Measurements from ENCODE around the gene GRID1.
A peak's percentile ranks its signal among the peaks of the same experiment; 100 is the strongest.

GRID1 gene

DNA sequence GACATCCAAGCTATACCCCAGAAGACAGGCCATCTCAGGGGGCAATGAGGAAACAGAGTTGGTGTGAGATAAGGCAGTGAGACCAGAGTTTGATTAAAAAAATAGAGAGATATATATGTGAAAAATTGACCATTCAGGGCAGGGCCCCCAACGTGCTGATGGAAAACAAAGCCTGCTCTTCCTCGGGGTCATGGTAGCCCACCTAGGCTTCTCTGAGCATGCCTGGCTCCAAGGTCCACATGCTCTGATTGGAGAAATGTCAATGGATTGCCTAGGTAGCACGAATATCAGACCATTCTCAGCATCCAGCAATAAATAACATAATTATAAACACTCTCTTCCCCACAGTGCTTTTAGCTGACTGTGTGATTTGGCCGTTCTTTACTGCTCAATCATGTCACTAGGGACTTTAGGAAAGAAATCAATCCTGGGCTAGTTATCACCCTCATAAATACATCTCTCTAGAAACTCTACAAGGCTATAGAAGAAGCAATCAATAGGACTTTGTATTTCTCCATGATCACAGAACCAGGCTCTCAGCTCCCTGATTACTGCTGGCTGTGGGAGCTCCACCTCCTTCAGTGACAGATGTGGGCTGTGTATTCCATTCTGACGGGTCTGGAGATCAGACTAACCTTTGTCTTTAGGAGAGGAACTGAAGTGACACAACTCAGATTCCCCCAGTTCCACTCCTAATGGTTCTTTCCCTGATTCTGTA, 766.4 kb downstream of the GRID1 start:
- H3K4me3 Mint-ChIP-seq = no peak overlapping the region
- no peaks in the 10 kb centered on the region for H3K9me3 Mint-ChIP-seq
- H3K36me3 Mint-ChIP-seq = no peaks in the 10 kb centered on the region
- H3K27ac Mint-ChIP-seq = no peak overlapping the region
- H3K27me3 Mint-ChIP-seq = no peaks in the 10 kb centered on the region
- ATAC-seq = no peak
- H3K4me1 Mint-ChIP-seq = no peaks in the 10 kb centered on the region

DNA sequence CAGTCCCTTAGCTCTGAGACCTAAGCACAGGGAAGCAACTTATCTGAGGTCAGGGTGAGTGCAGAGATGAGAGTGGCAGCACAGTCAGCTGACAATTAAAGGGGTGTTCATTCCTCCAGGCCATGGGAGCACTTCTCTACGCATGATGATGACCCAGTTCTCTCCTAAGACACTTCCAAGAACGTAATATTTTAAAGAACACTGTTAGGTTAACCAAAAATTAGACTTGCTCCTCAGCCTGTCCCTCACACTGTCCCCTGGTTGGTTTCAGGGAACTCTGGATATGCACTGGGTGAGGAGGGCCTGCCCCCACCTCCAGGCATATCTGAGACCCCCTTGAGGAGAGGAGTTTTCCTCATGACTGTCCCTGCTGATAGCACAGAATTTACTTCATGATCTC, 767.5 kb downstream of the GRID1 start:
- H3K9me3 Mint-ChIP-seq = no peaks in the 10 kb centered on the region
- no peaks in the 10 kb centered on the region for H3K36me3 Mint-ChIP-seq
- no peak for ATAC-seq
- no peak overlapping the region for H3K4me3 Mint-ChIP-seq
- H3K27ac Mint-ChIP-seq = no peak overlapping the region
- H3K4me1 Mint-ChIP-seq = no peaks in the 10 kb centered on the region
- H3K27me3 Mint-ChIP-seq = no peaks in the 10 kb centered on the region

DNA sequence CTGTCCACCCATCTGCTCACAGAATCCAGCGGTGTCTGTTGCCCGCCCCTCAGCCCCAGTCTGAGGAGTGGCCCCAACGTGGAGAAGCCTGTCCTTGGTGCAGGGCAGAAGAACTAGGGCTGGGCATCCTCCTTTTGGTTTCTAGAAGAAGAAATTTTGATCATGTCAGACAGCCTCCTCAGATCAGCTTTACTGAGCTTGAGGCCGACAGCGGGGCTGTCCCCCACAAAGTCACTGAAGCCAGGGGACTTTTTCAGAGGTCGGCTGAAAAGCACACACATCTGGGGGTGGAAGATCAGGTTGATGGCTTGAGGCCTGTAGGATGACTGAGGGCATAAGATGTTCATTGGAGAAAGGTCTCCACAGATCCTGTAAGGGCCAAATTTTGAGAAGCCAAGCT, 767.9 kb downstream of the GRID1 start:
- no peak for ATAC-seq
- H3K27ac Mint-ChIP-seq = no peak overlapping the region
- H3K4me1 Mint-ChIP-seq = no peaks in the 10 kb centered on the region

DNA sequence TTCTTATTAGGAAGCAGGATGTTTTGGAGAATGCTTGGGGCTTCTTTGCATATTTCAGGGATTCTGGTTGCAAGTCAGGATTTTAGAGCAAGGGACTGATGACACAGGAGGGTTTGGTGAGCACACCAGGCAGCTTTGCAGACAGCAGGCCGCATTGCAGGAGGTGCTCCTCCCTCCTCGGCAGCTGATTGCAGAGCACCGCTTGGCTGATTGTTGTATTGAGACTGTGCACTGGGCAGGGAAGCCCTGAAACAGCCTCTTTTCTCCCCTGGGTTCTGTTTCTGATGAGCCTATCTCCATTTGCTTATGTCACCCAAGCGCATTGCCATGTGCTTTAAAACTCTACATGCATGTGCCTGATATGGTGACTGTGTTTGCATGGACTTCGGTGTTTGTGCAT, 769.6 kb downstream of the GRID1 start:
- Mint-ChIP-seq H3K27me3 (no peaks in the 10 kb centered on the region), H3K4me1 (no peaks in the 10 kb centered on the region), H3K4me3 (no peak overlapping the region), H3K9me3 (no peaks in the 10 kb centered on the region), H3K27ac (no peak overlapping the region), H3K36me3 (no peaks in the 10 kb centered on the region)
- no peak for ATAC-seq

More for the DNA sequence above, 767.9 kb downstream of the GRID1 start:
- Mint-ChIP-seq H3K27me3 (no peaks in the 10 kb centered on the region), H3K9me3 (no peaks in the 10 kb centered on the region), H3K4me3 (no peak overlapping the region), H3K36me3 (no peaks in the 10 kb centered on the region)

- Mint-ChIP-seq H3K9me3 (no peaks in the 10 kb centered on the region), H3K4me1 (no peaks in the 10 kb centered on the region), H3K36me3 (no peaks in the 10 kb centered on the region), H3K4me3 (no peak overlapping the region), H3K27ac (no peak overlapping the region), H3K27me3 (no peaks in the 10 kb centered on the region)
- peak; percentile 5 for ATAC-seq
Observed at GRCh38 chr10:85596389-85596788, 770.2 kb downstream of the GRID1 start.

GRCh38 chr10:85594239-85594638, 772.4 kb downstream of the GRID1 start:
- H3K9me3 Mint-ChIP-seq = no peaks in the 10 kb centered on the region
- no peaks in the 10 kb centered on the region for H3K4me1 Mint-ChIP-seq
- H3K36me3 Mint-ChIP-seq = no peaks in the 10 kb centered on the region
- no peak for ATAC-seq
- no peak overlapping the region for H3K4me3 Mint-ChIP-seq
- no peak overlapping the region for H3K27ac Mint-ChIP-seq
- H3K27me3 Mint-ChIP-seq = no peaks in the 10 kb centered on the region

DNA sequence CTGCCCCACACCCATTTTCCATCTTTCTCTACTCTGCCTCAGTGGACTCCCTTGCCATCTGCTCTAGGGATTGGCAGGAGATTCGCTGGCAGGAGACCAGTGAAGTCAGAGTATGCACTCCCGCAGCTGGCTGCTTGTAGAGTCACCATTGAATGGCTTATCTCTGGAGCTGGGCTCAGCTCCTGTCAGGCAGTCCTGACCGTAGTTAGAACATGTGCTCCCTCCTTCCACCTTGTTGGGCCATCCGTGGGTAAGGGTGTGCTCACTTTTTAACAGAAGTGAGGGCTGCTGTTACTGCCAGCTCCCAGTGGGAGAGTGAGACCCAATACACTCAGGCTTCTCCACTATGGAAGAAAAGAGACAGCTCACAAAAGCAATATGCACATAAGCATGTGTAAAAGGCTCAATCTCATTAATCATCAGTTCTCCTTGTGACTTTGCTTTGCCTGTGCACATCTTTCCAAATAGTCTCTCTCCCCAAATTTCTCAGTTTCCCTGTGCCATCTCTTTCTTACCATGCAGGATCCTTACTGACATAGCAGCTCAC, 773.3 kb downstream of the GRID1 start:
- H3K9me3 Mint-ChIP-seq = no peaks in the 10 kb centered on the region
- ATAC-seq = no peak
- H3K36me3 Mint-ChIP-seq = no peaks in the 10 kb centered on the region
- H3K27me3 Mint-ChIP-seq = no peaks in the 10 kb centered on the region
- H3K4me3 Mint-ChIP-seq = no peak overlapping the region
- H3K4me1 Mint-ChIP-seq = no peaks in the 10 kb centered on the region
- H3K27ac Mint-ChIP-seq = no peak overlapping the region

DNA sequence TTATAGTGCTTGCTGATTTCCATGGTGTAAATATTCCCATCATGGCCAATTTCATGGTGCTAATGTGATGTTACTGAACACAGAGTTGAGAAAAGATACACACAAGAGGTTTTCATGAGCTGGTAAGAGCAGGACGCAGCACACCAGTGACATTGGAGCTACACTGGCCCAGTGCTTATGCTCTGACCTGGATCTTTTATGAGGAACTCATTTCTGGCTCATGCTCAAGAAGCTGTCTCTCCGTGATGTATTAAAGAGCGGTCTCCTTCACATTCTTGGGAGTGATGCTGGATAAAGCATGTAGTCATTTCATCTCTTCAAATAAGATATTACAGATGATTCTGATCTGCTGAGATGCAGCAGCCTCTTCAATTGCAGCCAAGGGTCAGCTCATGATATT, 785.2 kb downstream of the GRID1 start:
- Mint-ChIP-seq H3K27me3 (peaks cover 22% of the 10 kb centered on the region), H3K27ac (no peak overlapping the region), H3K4me1 (no peaks in the 10 kb centered on the region), H3K4me3 (no peak overlapping the region), H3K36me3 (no peaks in the 10 kb centered on the region), H3K9me3 (no peaks in the 10 kb centered on the region)
- ATAC-seq = no peak

GRCh38 chr10:85580585-85580984, 786.0 kb downstream of the GRID1 start:
- Mint-ChIP-seq H3K9me3 (no peaks in the 10 kb centered on the region), H3K4me3 (no peak overlapping the region), H3K27ac (no peak overlapping the region), H3K27me3 (peaks cover 25% of the 10 kb centered on the region), H3K36me3 (no peaks in the 10 kb centered on the region), H3K4me1 (no peaks in the 10 kb centered on the region)
- ATAC-seq = no peak

GRCh38 chr10:85578860-85579259, 787.7 kb downstream of the GRID1 start:
- H3K4me1 Mint-ChIP-seq = no peaks in the 10 kb centered on the region
- no peaks in the 10 kb centered on the region for H3K9me3 Mint-ChIP-seq
- H3K27me3 Mint-ChIP-seq = peaks cover 32% of the 10 kb centered on the region

DNA sequence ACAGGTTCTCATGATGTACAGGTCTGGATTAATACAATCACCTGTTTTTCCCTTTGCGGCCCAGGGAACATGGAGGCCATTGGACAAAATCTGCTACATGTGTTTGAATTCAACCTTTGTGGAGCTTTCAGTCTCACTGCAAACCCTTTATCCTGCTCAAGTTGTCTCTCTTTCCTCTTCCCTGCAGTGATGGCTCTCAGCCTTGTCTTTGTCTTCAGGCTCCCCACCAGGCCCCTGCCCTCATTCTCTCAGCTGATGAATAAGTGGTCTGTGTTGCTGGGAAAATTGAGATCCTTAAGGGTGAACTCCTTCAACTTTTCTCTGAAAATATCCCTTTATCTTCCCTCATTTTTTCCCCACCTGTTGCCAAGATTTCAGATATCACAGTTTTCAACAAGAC, 791.2 kb downstream of the GRID1 start:
- no peak overlapping the region for H3K27ac Mint-ChIP-seq
- no peaks in the 10 kb centered on the region for H3K36me3 Mint-ChIP-seq
- no peak for ATAC-seq
- H3K9me3 Mint-ChIP-seq = no peaks in the 10 kb centered on the region
- peaks cover 25% of the 10 kb centered on the region for H3K27me3 Mint-ChIP-seq
- no peaks in the 10 kb centered on the region for H3K4me1 Mint-ChIP-seq
- no peak overlapping the region for H3K4me3 Mint-ChIP-seq

More at GRCh38 chr10:85578860-85579259, 787.7 kb downstream of the GRID1 start:
- no peak for ATAC-seq
- no peaks in the 10 kb centered on the region for H3K36me3 Mint-ChIP-seq
- no peak overlapping the region for H3K27ac Mint-ChIP-seq
- H3K4me3 Mint-ChIP-seq = no peak overlapping the region

DNA sequence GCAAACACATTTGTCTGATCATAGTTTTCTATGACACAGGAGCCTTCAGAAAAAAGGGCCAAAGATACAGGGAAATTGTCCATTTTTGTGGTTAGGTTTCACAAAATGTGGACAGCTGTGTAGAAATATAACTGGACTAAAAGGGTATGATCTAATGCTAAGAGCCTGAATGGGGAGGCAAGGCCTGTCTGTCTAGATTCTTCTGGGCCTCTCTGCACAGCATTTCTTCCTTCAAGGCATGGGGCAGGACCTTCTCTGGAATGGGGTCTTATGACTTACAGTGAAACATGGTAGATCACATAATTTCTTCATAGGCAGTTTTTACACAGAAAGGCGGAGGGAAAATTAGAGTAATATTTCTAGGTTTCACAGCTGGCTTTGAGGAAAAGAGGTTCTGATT, 795.7 kb downstream of the GRID1 start:
- H3K36me3 Mint-ChIP-seq = no peaks in the 10 kb centered on the region
- H3K4me1 Mint-ChIP-seq = no peaks in the 10 kb centered on the region
- H3K27ac Mint-ChIP-seq = no peak overlapping the region
- H3K9me3 Mint-ChIP-seq = no peaks in the 10 kb centered on the region
- H3K27me3 Mint-ChIP-seq = peaks cover 10% of the 10 kb centered on the region
- no peak for ATAC-seq
- no peak overlapping the region for H3K4me3 Mint-ChIP-seq

DNA sequence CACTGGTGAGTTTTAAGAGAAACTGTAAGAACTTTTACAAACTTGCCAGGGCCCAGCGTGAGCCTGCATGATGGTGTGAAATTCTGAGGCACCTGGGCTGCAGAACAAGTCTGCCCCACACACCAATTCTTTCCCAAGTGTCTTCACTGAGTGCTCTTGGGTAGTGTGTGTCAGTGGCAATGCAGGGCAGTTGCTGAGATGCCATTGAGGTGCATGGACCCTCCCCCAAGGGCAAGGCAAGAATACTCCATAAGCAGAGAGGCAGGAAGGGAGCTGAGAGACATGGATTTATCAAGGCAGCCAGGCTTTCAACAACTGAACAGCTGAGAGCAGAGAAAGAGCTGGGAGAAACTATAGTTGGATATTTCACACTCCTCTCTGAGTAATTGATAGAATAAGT, 801.2 kb downstream of the GRID1 start:
- Mint-ChIP-seq H3K4me3 (no peak overlapping the region), H3K27ac (no peak overlapping the region), H3K27me3 (no peaks in the 10 kb centered on the region)

DNA sequence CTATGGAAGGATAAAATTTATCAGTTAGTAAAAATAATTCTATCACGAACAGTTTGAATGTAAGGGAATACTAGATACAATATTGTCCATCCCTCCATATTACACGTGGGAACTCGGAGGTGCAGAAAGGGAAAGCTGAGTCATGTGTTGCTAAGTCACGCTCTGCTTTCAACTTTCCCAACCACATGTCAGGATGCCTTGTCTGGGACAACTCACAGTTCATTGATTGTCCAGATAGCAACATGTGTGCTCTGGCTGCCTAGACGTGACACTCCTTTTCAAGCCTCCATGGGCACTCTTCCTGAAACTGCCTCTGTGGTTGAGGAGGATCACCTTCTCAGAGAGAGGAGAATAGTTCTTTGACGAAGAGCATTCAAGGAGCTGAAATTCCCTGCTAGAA, 808.1 kb downstream of the GRID1 start:
- Mint-ChIP-seq H3K4me1 (no peaks in the 10 kb centered on the region), H3K27me3 (no peaks in the 10 kb centered on the region), H3K36me3 (no peaks in the 10 kb centered on the region), H3K9me3 (no peaks in the 10 kb centered on the region), H3K4me3 (no peak overlapping the region), H3K27ac (no peak overlapping the region)
- no peak for ATAC-seq

More for the DNA sequence above, 801.2 kb downstream of the GRID1 start:
- no peaks in the 10 kb centered on the region for H3K9me3 Mint-ChIP-seq
- no peaks in the 10 kb centered on the region for H3K4me1 Mint-ChIP-seq
- no peak for ATAC-seq
- no peaks in the 10 kb centered on the region for H3K36me3 Mint-ChIP-seq

- Mint-ChIP-seq H3K27ac (no peak overlapping the region), H3K4me1 (no peaks in the 10 kb centered on the region), H3K36me3 (no peaks in the 10 kb centered on the region), H3K4me3 (no peak overlapping the region), H3K27me3 (no peaks in the 10 kb centered on the region), H3K9me3 (no peaks in the 10 kb centered on the region)
- no peak for ATAC-seq
Observed at GRCh38 chr10:85557706-85558105, 808.9 kb downstream of the GRID1 start.

DNA sequence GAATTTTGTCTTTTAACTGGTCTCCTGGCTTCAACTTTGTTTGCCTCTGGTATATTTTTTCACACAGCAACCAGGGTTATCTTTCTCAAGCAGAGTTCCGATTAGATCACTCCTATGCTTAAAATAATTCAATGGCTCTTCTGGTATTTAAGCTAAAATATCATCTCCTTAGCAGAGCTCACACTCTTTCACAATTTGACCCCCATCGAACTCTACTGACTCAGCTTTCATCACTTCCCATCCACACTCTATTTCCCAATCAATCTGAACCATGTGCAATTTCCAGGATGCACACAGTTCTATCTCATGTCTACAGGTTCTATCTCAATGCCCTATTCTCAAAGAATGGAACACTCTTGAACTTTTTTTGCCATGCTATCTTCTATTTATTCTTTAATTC, 809.5 kb downstream of the GRID1 start:
- no peak overlapping the region for H3K4me3 Mint-ChIP-seq
- no peak for ATAC-seq
- no peak overlapping the region for H3K27ac Mint-ChIP-seq
- H3K27me3 Mint-ChIP-seq = no peaks in the 10 kb centered on the region
- no peaks in the 10 kb centered on the region for H3K9me3 Mint-ChIP-seq
- no peaks in the 10 kb centered on the region for H3K36me3 Mint-ChIP-seq
- H3K4me1 Mint-ChIP-seq = no peaks in the 10 kb centered on the region
